ENCODE data around the gene GNB5. TPM values are rescaled to one million over a fixed set of nuclear protein-coding genes. Genes with fewer than 3 reads are reported as not detected.

Gene GNB5
- total RNA-seq, 2 experiments from 2014 or later: 28.5 to 34.2 TPM

- Mint-ChIP-seq H3K27me3 (no peaks in the 10 kb centered on the region), H3K4me1 (peaks cover 17% of the 10 kb centered on the region), H3K4me3 (no peak overlapping the region), H3K27ac (peak overlapping the region; percentile 60), H3K36me3 (ENCODE audit: low read depth) (peaks cover 21% of the 10 kb centered on the region), H3K9me3 (no peaks in the 10 kb centered on the region)
- DNase-seq: no peak
- CTCF ChIA-PET: interaction anchor here (1.1 to 2.2 kb wide), 4 partner anchors 11 to 86 kb away, joined by 3 to 13 read pairs (median 4); no protein-coding TSS in a partner anchor
- POLR2A ChIA-PET: no interaction called here
Measured at GRCh38 chr15:52066842-52067544, 124.2 kb downstream of the GNB5 start.

Other genes with a start within 250 kb of the GNB5 start
- 10 to 100 TPM; 32.0 to 34.4 TPM for gene LEO1, start 219.6 kb downstream of the GNB5 start, total RNA-seq
- gene MAPK6, start 172.2 kb downstream of the GNB5 start, total RNA-seq: 10 to 100 TPM; 23.4 to 25.4 TPM
- gene BCL2L10, start 78.6 kb downstream of the GNB5 start, total RNA-seq: under 1 TPM in 1 of 2 experiments, not detected in 1; 0.27 TPM
- gene MYO5C, start 104.4 kb upstream of the GNB5 start, total RNA-seq: 1 to 10 TPM; 2.4 to 2.8 TPM

All from activated CD4-positive, alpha-beta T cell treated with anti-CD3 and anti-CD28 coated beads, Interleukin-2, amount 10 ng/mL, durations not matched to agents 7 days and 5 days (primary cell).